Measurements from ENCODE around the gene PRKCZ. TPM values are rescaled to one million over a fixed set of nuclear protein-coding genes. Genes with fewer than 3 reads are reported as not detected.

Gene PRKCZ
- total and polyA plus RNA-seq, 2 experiments from 2014 or later: 26.2 to 36.9 TPM

- TF ChIP-seq, protein P1, sequence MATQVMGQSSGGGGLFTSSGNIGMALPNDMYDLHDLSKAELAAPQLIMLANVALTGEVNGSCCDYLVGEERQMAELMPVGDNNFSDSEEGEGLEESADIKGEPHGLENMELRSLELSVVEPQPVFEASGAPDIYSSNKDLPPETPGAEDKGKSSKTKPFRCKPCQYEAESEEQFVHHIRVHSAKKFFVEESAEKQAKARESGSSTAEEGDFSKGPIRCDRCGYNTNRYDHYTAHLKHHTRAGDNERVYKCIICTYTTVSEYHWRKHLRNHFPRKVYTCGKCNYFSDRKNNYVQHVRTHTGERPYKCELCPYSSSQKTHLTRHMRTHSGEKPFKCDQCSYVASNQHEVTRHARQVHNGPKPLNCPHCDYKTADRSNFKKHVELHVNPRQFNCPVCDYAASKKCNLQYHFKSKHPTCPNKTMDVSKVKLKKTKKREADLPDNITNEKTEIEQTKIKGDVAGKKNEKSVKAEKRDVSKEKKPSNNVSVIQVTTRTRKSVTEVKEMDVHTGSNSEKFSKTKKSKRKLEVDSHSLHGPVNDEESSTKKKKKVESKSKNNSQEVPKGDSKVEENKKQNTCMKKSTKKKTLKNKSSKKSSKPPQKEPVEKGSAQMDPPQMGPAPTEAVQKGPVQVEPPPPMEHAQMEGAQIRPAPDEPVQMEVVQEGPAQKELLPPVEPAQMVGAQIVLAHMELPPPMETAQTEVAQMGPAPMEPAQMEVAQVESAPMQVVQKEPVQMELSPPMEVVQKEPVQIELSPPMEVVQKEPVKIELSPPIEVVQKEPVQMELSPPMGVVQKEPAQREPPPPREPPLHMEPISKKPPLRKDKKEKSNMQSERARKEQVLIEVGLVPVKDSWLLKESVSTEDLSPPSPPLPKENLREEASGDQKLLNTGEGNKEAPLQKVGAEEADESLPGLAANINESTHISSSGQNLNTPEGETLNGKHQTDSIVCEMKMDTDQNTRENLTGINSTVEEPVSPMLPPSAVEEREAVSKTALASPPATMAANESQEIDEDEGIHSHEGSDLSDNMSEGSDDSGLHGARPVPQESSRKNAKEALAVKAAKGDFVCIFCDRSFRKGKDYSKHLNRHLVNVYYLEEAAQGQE (IDR thresholded peaks at IDR 0.05; ENCODE audit: unreplicated experiment): no peak
- TF ChIP-seq JUNB (IDR thresholded peaks at IDR 0.05; ENCODE audit: unreplicated experiment) (no peak), EZH2phosphoT487 (IDR thresholded peaks at IDR 0.05; ENCODE audit: unreplicated experiment) (no peak), ZNF331 (CRISPR knock-in tag; IDR thresholded peaks at IDR 0.05; ENCODE audit: low read depth) (no peak)
- TF ChIP-seq, protein P2, sequence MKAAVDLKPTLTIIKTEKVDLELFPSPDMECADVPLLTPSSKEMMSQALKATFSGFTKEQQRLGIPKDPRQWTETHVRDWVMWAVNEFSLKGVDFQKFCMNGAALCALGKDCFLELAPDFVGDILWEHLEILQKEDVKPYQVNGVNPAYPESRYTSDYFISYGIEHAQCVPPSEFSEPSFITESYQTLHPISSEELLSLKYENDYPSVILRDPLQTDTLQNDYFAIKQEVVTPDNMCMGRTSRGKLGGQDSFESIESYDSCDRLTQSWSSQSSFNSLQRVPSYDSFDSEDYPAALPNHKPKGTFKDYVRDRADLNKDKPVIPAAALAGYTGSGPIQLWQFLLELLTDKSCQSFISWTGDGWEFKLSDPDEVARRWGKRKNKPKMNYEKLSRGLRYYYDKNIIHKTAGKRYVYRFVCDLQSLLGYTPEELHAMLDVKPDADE (IDR thresholded peaks at IDR 0.05): no peak
Observed at GRCh38 chr1:2056955-2057590, 6.9 kb downstream of the PRKCZ start (continued).

DNA sequence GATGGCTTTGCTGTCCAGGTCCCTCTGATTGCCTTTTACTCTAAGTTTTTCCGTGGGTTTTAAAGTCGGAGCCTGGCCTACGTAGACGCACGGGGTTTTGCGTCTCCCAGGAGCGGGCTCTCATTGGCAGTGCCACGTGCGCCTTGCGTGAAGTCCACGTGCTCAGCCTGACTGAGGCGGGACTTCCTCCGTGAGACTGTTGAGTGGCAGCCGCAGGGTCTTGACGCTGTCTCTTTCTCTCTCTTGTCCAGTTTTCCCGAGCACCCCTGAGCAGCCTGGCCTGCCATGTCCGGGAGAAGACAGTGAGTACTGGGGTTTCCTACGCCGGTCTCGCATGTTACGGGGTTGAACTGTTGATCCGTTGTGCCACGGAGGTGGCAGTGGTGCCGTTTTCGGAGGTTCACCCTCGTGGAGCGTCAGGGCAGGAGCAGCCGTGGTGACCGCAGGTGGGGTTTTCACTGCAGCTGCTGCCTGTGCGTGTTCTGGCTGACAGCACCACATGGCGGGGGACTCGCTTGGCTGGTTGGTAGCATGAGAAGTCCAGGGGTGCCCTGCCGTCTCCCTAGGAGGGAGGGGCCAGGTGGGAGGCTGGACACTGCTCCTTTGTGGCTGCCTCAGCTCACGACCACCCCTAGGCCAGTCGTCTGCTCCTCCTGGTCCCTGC, 9.2 kb downstream of the PRKCZ start:
- H3F3A ChIP-seq (replicated peaks; ENCODE audit: low read depth): no peaks in the 10 kb centered on the region
- no peak for ATAC-seq
- no peaks in the 10 kb centered on the region for H3K4me1 ChIP-seq (ENCODE audit: insufficient read depth)
- no peak overlapping the region for H3K4me2 ChIP-seq
- H3K27me3 ChIP-seq (ENCODE audit: insufficient read depth): no peaks in the 10 kb centered on the region
- peaks cover 6% of the 10 kb centered on the region for H3K36me3 ChIP-seq (ENCODE audit: insufficient read depth)
- no peaks in the 10 kb centered on the region for H3K9me2 ChIP-seq (ENCODE audit: insufficient read depth)
- no peak overlapping the region for H3K27ac Mint-ChIP-seq
- no peaks in the 10 kb centered on the region; the same call in 2 of the 3 replicates for H3K9me3 Mint-ChIP-seq
- no peaks in the 10 kb centered on the region for H3K4me1 Mint-ChIP-seq
- H3K36me3 Mint-ChIP-seq (ENCODE audit: low read depth): peaks cover 45% of the 10 kb centered on the region
- H3K27me3 Mint-ChIP-seq (ENCODE audit: insufficient read depth, low read depth, poor library complexity): peaks cover 5% of the 10 kb centered on the region
- no peak overlapping the region for H3K4me3 ChIP-seq
- DNase-seq (ENCODE audit: low spot score): no peak
- H4K20me1 ChIP-seq (replicated peaks; ENCODE audit: insufficient read depth): peaks cover 3% of the 10 kb centered on the region; the same call in 1 of the 2 replicates
- H3K4me3 Mint-ChIP-seq: no peak overlapping the region
- H3K79me2 ChIP-seq (replicated peaks; ENCODE audit: insufficient read depth): peaks cover 18% of the 10 kb centered on the region
- no peak overlapping the region for H2AFZ ChIP-seq
- H3K27ac ChIP-seq (ENCODE audit: low read depth): no peak overlapping the region
- TF ChIP-seq POLR2AphosphoS5 (IDR thresholded peaks at IDR 0.05; ENCODE audit: low read depth): no peak
- no peak for TF ChIP-seq CREB1 (CRISPR knock-in tag; IDR thresholded peaks at IDR 0.05; ENCODE audit: low read depth)
- TF ChIP-seq EZH2 (IDR thresholded peaks at IDR 0.05; ENCODE audit: low read depth, unreplicated experiment): no peak
- TF ChIP-seq JUNB (IDR thresholded peaks at IDR 0.05; ENCODE audit: unreplicated experiment): no peak
- no peak for TF ChIP-seq ZNF331 (CRISPR knock-in tag; IDR thresholded peaks at IDR 0.05; ENCODE audit: low read depth)
- TF ChIP-seq NANOG (IDR thresholded peaks at IDR 0.05; ENCODE audit: borderline replicate concordance): no peak
- no peak for TF ChIP-seq STAT1 (IDR thresholded peaks at IDR 0.05; ENCODE audit: unreplicated experiment)
- no peak for TF ChIP-seq ZNF114 (CRISPR knock-in tag; IDR thresholded peaks at IDR 0.05)
- TF ChIP-seq, protein P3, sequence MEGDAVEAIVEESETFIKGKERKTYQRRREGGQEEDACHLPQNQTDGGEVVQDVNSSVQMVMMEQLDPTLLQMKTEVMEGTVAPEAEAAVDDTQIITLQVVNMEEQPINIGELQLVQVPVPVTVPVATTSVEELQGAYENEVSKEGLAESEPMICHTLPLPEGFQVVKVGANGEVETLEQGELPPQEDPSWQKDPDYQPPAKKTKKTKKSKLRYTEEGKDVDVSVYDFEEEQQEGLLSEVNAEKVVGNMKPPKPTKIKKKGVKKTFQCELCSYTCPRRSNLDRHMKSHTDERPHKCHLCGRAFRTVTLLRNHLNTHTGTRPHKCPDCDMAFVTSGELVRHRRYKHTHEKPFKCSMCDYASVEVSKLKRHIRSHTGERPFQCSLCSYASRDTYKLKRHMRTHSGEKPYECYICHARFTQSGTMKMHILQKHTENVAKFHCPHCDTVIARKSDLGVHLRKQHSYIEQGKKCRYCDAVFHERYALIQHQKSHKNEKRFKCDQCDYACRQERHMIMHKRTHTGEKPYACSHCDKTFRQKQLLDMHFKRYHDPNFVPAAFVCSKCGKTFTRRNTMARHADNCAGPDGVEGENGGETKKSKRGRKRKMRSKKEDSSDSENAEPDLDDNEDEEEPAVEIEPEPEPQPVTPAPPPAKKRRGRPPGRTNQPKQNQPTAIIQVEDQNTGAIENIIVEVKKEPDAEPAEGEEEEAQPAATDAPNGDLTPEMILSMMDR (conservative IDR thresholded peaks at IDR 0.05; ENCODE audit: low read depth in 2 of 2): no peak
